HG03095 (cell line): ENCODE measurements around the gene RUNDC1.
"Not testable (repeated sequence)": the region's sequence is repeated elsewhere in the genome, so short reads cannot be mapped to it uniquely, and the experiment has no call there.

Experiments used
- ATAC-seq: cut with Tn5 transposase; IDR thresholded peaks from one replicate; pipeline ENCODE4 v1.9.1; 2021; ENCODE audit warnings: moderate library complexity; ENCODE audit not compliant: unreplicated experiment

The RUNDC1 gene

GRCh38 chr17:42980274-42980765, at the start of gene RUNDC1:
TSS of gene RUNDC1 (plus strand) at chr17:42980565. CDS start at chr17:42980577, 12 bp downstream.
- ATAC-seq = peak; percentile 60

GRCh38 chr17:42937712-42938596, 42.4 kb upstream of the RUNDC1 start:
- ATAC-seq = no peak

- ATAC-seq = no peak
Measured at GRCh38 chr17:42944211-42944610, 36.2 kb upstream of the RUNDC1 start.

GRCh38 chr17:42946812-42947211, 33.6 kb upstream of the RUNDC1 start:
- ATAC-seq = no peak

- ATAC-seq = no peak
Measured at GRCh38 chr17:42950044-42950783, 30.2 kb upstream of the RUNDC1 start.

GRCh38 chr17:42953669-42954068, 26.7 kb upstream of the RUNDC1 start:
- no peak for ATAC-seq

- ATAC-seq = peak; percentile 85
Measured at GRCh38 chr17:42964161-42964932, 16.0 kb upstream of the RUNDC1 start, which contains the start of gene AARSD1. TSS of gene AARSD1 (minus strand) at chr17:42964454. CDS start at chr17:42964440, 14 bp downstream.

GRCh38 chr17:42967925-42968324, 12.4 kb upstream of the RUNDC1 start:
- no peak for ATAC-seq

- ATAC-seq = no peak
Measured at GRCh38 chr17:42969001-42969581, 11.3 kb upstream of the RUNDC1 start.

- ATAC-seq = no peak
Measured at GRCh38 chr17:42971589-42971988, 8.8 kb upstream of the RUNDC1 start.

GRCh38 chr17:42973323-42973722, 7.0 kb upstream of the RUNDC1 start:
- not testable (repeated sequence) for ATAC-seq

- ATAC-seq = no peak
Measured at GRCh38 chr17:42975265-42975664, 5.1 kb upstream of the RUNDC1 start.

- not testable (repeated sequence) for ATAC-seq
Measured at GRCh38 chr17:42975701-42976100, 4.7 kb upstream of the RUNDC1 start.

GRCh38 chr17:42979511-42980273, 673 bp upstream of the RUNDC1 start, which contains the start of gene PTGES3L:
TSS of gene PTGES3L (minus strand) at chr17:42980080. CDS start at chr17:42980053, 27 bp downstream.
- no peak for ATAC-seq

GRCh38 chr17:42980766-42981397, 517 bp downstream of the RUNDC1 start:
- peak; percentile 35 for ATAC-seq

- ATAC-seq = no peak
Measured at GRCh38 chr17:42982266-42982665, 1.9 kb downstream of the RUNDC1 start.

GRCh38 chr17:42985225-42985624, 4.9 kb downstream of the RUNDC1 start:
- no peak for ATAC-seq

- ATAC-seq = no peak
Measured at GRCh38 chr17:42989141-42989540, 8.8 kb downstream of the RUNDC1 start.
